GM18907 (cell line): ENCODE measurements around the gene ROR2.

Experiments
- ATAC-seq: cut with Tn5 transposase; IDR thresholded peaks from one replicate; pipeline ENCODE4 v1.9.1; 2021; ENCODE audit warnings: mild to moderate bottlenecking, moderate library complexity; ENCODE audit not compliant: unreplicated experiment

Gene ROR2

GRCh38 chr9:91902475-91903125 lies 47.4 kb downstream of the ROR2 start:
- no peak for ATAC-seq

- ATAC-seq: no peak
Observed at GRCh38 chr9:91900797-91901177, 49.2 kb downstream of the ROR2 start.

- ATAC-seq: no peak
Observed at GRCh38 chr9:91900055-91900796, 49.8 kb downstream of the ROR2 start.

- ATAC-seq: no peak
Observed at GRCh38 chr9:91899594-91899993, 50.4 kb downstream of the ROR2 start.

- no peak for ATAC-seq
Observed at GRCh38 chr9:91899219-91899563, 50.8 kb downstream of the ROR2 start.

- no peak for ATAC-seq
Observed at GRCh38 chr9:91898451-91899218, 51.4 kb downstream of the ROR2 start.

- ATAC-seq: no peak
Observed at GRCh38 chr9:91897201-91897600, 52.8 kb downstream of the ROR2 start.

GRCh38 chr9:91896513-91897121 lies 53.4 kb downstream of the ROR2 start:
- ATAC-seq: no peak

GRCh38 chr9:91896097-91896496 lies 53.9 kb downstream of the ROR2 start:
- no peak for ATAC-seq

- ATAC-seq: no peak
Observed at GRCh38 chr9:91894536-91894935, 55.5 kb downstream of the ROR2 start.

GRCh38 chr9:91894023-91894422 lies 56.0 kb downstream of the ROR2 start:
- no peak for ATAC-seq

GRCh38 chr9:91891915-91892314 lies 58.1 kb downstream of the ROR2 start:
- no peak for ATAC-seq

GRCh38 chr9:91890662-91891061 lies 59.4 kb downstream of the ROR2 start:
- ATAC-seq: no peak

GRCh38 chr9:91889161-91889911 lies 60.7 kb downstream of the ROR2 start:
- ATAC-seq: no peak

GRCh38 chr9:91886414-91887076 lies 63.5 kb downstream of the ROR2 start:
- ATAC-seq: no peak

GRCh38 chr9:91885746-91886413 lies 64.1 kb downstream of the ROR2 start:
- no peak for ATAC-seq

- ATAC-seq: no peak
Observed at GRCh38 chr9:91884696-91885687, 65.0 kb downstream of the ROR2 start.

- ATAC-seq: no peak
Observed at GRCh38 chr9:91884153-91884552, 65.9 kb downstream of the ROR2 start.

GRCh38 chr9:91883503-91883902 lies 66.5 kb downstream of the ROR2 start:
- no peak for ATAC-seq
